ENCODE measurements around the gene ZNF273.
A peak's percentile ranks its signal among the peaks of the same experiment; 100 is the strongest.
"Not testable (repeated sequence)": the region's sequence is repeated elsewhere in the genome, so short reads cannot be mapped to it uniquely, and the experiment has no call there.

Gene ZNF273

DNA sequence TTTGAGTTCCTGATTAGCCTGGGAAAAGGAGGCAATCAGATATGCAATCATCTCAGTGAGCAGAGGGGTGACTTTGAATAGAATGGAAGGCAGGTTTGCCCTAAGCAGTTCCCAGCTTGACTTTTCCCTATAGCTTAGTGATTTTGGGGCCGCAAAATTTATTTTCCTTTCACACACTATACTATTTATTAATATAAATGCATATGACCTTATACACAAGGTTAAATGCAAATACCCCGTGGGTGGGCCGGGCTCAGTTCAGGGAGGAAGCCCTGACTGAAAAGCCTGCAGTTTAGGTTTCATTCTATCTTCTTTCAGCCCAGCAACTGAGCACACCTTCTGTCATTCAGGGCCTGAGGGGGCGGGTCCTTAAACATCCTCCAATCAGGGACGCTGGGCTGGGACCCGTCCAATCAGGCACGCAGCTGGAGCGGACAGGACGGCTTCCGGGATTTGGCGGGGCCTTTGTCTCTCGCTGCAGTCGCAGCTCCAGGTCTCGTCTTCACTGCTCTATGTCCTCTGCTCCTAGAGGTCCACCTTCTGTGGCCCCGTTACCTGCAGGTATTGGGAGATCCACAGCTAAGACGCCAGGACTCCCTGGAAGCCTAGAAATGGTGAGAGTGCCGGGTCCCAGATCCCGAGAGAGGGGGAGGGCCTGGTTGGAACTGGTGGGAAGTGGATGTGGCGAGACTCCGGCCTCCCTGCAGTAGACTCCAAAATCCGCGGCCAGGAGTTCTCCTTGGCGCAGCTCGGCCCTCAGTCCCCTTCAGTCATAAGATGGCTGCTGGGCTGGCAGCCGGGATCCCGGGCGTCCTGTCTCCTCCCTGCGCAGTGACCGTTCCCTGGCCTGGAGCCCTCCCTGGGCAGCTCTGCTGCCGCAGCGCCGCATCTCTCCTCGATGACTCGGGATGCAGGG lies at the start of gene ZNF273:
ZNF273 (plus strand) TSS at position 468 of the 916 bp plus-strand sequence; CDS start at position 513, 45 bp downstream.
- peak; percentile 80 for DNase-seq (ENCODE audit: low spot score)

DNA sequence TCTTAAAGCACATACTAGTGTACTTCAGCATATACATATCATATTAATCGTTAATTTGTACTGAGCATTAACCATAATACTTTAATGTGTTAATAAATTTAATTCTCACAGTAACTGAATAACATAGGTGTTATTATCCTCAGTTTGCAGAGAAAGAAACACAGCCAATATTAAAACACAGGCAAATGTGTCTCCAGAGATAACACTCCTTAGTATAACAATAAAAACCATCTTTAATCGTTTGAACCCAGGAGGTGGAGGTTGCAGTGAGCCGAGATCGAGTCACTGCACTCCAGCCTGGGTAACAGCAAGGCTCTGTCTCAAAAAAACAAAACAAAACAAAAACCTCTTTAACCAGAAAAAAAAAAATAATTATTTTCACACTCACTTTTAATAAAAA lies 49.4 kb upstream of the ZNF273 start:
- no peak for DNase-seq (ENCODE audit: low spot score)

DNA sequence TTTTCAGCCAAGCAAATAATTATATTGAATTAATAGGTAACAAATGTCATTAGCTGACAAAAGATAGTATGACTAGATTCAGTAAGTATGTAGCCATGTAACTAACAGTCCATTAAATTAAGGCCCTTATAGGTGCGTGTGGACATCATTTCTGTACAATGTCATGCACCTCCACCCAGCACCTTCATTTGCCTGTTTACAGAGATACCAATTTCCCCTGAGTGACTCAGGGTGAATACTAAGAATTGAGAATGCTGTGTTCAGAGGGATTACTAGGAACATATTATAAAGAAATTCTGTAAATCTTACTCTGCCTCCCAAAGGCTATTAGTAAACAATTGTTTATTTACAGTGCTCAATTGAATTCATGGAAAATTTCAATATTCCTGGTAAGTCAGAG lies 48.1 kb upstream of the ZNF273 start:
- no peak for DNase-seq (ENCODE audit: low spot score)

DNA sequence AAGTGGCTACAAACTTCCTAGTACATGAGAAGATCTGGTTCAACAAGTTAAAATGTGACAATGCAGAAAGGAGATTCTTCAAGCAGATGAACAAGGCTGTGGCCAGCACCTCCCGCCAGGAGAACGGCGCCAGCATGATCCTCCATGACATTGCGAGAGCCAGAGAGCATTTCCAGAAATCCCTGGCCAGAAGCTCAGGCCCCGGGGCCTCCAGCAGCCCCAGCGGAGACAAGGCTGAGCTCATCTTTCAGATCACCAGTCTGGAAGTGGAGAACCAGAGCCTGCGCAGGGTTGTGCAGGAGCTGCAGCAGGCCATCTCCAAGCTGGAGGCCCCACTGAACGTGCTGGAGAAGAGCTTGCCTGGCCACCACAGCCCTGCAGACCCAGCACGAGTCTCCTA lies 40.1 kb upstream of the ZNF273 start:
- DNase-seq (ENCODE audit: low spot score) = no peak

DNA sequence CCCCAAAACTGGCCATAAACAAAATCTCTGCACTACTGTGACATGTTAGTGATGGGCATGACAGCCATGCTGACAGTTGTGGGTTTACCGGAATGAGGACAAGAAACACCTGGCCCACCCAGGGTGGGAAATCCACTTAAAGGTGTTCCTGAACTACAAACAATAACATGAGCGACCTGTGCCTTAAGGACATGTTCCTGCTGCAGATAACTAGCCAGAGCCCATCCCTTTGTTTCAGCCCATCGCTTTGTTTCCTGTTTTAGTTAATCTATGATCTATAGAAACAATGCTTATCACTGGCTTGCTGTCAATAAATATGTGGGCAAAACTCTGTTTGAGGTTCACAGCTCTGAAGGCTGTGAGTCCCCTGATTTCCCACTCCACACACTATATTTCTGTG lies 39.5 kb upstream of the ZNF273 start:
- not testable (repeated sequence) for DNase-seq (ENCODE audit: low spot score)

DNA sequence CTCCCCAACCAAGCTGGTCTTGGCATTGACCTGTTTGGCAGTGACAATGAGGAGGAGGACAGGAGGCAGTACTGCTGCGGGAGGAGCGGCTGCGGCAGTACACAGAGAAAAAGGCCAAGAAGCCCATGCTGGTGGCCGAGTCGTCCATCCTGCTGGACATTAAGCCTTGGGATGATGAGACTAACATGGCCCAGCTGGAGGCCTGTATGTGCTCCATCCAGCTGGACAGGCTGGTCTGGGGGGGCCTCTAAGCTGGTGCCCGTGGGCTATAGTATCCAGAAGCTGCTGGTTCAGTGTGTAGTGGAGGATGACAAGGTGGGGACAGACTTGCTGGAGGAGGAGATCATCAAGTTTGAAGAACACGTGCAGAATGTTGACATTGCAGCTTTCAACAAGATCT lies 39.1 kb upstream of the ZNF273 start:
- DNase-seq (ENCODE audit: low spot score) = no peak

DNA sequence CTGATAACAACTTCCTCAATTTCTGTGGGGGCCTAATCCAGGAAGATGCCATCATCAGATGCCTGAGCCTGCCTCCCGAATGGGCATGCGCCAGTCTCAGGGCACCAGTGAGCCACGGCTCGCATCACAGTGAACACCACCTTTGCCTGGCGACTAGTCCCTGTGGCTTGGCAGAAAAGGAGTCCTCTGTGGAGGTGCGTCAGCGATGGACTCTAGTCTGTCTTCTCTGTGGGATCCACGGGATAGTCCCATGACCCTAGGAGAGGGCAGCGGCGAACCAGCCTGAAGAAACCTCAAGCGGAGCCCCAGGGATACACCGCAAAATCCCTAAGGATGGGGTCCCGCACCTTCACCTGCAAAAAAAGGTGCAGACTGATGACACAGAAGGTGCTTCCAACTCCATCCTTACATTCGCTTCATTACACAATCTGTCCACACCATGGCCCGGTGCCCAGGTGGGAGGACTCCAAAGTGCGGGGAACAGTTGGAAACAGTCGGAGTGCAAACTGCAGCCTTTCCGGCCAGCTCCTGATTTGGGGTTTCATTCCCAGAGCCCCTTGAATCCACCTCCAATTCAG lies 35.1 kb upstream of the ZNF273 start:
- no peak for DNase-seq (ENCODE audit: low spot score)

DNA sequence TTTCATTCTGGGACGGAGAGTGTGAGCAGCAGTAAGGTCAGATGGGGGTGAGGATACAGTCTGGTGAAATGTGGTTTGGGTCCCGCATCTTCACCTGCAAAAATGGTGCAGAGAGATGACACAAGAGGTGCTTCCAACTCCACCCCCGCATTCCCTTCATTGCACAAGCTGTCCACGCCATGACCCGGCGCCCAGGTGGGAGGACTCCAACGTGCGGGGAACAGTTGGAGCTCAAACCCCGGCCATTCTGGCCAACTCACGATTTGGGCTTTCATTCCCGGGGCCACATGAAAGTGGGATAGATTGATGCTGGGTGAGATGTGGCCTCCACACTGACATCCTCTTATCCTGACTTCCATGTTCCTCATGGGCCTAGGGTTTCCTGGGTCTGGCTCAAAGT lies 34.6 kb upstream of the ZNF273 start:
- no peak for DNase-seq (ENCODE audit: low spot score)

DNA sequence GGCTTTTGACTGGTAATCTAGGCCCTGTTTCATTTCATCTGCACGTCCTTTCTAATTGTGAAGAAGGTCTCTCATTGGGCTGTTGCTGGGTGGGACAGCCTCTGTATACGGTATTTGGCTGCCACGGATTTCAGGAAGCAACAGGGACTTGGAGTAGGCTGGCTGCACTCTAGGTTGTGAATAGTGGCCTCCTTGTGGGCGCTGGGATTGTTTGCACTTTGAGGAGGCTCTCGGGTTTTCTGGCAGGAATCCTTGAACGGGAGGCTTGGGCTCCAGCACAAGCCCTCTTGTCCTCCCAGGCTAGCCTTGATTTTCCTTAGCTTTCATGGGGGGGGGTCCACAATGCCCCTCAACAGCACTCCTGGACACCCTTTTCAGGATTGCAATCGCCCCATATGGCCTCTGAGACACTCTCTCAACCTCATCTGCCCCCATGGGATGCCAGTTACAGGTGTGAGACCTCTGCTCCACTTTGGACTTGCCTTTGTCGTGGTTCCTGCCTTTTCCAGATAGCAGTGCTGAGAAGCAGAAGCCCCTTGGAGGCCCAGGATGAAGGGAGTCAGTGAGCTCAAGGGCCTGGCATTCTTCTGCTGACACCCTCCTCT lies 33.9 kb upstream of the ZNF273 start:
- DNase-seq (ENCODE audit: low spot score) = no peak

DNA sequence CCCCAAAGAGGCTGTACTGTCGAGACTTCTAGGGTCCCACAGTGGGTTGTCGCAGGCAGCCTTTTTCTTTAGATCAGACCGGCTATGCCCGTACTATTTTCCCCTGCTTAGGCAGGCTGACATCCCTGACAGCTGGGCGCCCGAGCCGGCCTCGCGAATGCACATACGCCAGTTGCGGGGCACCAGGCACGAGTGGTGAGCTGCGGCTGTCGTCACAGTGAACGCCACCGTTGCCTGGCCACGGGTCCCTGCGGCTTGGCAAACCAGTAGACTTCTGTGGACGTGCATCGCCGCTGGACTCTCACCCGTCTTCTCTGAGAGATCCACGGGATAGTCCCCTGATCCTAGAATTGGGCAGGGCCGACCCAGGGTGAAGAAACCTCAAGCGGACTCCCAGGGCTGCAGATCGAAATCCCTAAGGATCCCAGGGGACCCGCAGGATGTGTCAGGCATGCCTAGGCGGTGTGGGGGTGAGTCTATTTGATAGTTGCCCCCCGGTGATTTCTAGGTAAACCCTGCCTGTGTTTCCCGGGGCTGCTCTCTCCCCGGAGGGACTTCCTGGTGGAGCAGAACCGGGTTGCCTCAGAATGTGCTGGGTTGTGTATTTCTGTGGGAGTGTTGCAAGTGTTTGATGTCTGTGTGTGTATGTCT lies 33.0 kb upstream of the ZNF273 start:
- DNase-seq (ENCODE audit: low spot score) = no peak

DNA sequence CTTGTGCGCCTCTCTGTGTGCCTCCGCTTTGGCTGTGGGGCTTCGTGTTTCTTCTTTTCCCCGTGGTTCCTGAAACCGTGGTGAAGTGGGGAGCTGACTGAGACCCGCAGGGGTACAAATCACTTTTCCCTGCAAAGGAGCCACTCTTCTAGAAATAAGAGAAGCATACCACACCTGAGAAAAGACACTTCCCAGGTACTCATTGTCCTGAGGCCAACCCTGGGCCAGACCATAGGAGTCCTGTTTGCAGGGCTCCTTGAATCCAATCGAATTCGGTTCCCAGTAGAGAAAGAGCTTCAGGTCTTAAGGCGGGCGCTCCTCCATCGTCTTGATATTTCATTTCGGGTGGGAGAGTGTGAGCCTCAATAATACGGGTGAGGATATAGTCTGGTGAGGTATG lies 32.4 kb upstream of the ZNF273 start:
- no peak for DNase-seq (ENCODE audit: low spot score)

DNA sequence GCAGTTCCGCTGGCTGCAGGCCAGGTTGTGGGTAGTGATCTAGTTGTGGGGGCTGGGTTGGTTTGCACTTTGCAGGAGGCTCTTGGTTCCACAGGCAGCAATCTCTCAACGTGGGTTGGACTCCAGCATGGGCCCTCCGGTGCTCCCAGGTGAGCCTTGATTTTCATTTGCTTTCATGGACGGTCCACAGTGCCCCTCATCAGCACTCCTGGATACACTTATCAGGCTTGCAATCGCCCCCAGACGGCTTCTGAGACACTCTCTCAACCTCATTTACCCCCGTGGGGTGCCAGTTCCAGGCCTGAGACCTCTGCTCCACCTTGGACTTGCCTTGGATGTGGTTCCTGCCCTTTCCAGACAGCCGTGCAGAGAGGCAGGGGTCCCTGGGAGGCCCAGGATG lies 31.3 kb upstream of the ZNF273 start:
- no peak for DNase-seq (ENCODE audit: low spot score)

DNA sequence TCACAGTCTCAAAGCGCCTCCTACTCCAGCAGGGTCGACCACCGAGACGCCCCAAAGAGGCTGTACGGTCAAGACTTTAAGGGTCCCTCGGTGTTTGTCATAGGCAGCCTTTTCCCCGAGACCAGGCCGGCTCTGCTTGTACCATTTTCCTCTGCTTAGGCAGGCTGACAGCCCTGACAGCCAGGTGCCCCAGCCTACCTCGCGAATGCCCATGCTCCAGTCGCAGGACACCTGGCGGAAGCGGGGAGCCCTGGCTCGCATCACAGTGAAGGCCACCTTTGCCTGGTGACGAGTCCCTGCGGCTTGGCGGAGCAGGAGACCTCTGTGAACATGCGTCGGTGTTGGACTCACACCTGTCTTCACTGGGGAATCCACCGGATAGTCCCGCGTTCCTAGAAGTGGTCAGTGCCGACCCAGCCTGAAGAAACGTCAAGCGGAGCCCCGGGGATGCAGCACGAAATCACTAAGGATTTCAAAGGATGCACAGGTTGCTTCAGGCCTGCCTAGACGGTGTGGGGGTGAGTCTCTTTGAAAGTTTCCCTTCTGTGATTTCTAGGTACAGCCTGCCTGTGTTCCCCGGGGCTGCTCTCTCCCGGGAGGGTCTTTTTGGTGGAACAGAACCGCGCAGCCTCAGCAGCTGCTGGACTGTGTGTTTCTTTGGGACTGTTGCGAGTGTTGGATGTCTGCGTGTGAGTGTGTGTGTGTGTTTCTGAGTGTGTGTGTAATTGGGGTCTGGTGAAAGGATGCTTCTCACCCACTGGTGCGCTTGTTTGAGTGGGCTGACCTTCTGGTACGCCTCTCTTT lies 30.5 kb upstream of the ZNF273 start:
- DNase-seq (ENCODE audit: low spot score) = no peak

DNA sequence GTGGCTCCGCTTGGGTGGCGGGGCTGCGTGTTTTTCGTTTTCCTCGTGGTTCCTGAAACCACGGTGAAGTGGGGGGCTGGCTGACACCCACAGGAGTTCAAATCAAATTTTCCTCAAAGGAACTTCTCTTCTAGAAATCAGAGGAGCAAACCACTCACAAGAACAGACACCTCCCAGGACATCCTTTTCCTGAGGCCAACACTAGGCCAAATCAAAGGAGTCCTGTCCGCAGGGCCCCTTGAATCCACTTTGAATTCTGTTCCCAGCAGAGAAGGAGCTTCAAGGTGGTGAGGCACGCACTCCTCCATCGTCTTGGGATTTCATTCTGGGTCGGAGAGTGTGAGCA lies 29.9 kb upstream of the ZNF273 start:
- no peak for DNase-seq (ENCODE audit: low spot score)

DNA sequence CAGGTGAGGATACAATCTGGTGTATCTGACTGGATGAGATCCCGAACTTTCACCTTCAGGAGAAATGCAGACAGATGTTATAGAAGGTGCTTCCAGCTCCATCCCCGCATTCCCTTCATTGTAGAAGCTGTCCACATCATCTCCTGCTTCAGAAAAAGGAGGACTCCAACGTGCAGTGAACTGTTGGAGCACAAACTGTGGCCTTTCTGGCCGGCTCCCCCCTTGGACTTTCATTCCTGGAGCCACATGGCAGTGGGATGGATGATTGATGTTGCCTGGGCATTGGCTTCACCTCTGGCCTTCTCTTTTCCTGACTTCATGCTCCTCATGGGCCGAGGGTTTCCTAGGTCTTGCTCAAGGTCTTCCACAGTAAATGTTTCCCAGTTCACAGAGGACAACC lies 29.6 kb upstream of the ZNF273 start:
- no peak for DNase-seq (ENCODE audit: low spot score)

DNA sequence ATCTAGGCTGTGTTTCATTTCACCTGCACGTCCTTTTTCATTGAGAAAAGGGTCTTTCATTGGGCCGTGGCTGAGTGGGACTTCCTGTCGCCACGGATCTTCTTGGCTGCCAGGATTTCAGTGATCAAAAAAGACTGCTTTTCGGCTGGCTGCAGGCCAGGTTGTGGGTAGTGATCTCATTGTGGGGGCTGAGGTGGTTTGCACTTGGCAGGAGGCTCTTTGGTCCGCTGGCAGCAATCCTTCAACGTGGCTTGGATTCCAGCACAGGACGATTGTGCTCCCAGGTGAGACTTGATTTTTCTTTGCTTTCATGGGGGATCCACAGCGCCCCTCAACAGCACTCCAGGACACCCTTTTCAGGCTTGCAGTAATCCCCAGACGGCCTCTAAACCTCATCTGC lies 29.0 kb upstream of the ZNF273 start:
- DNase-seq (ENCODE audit: low spot score) = no peak

DNA sequence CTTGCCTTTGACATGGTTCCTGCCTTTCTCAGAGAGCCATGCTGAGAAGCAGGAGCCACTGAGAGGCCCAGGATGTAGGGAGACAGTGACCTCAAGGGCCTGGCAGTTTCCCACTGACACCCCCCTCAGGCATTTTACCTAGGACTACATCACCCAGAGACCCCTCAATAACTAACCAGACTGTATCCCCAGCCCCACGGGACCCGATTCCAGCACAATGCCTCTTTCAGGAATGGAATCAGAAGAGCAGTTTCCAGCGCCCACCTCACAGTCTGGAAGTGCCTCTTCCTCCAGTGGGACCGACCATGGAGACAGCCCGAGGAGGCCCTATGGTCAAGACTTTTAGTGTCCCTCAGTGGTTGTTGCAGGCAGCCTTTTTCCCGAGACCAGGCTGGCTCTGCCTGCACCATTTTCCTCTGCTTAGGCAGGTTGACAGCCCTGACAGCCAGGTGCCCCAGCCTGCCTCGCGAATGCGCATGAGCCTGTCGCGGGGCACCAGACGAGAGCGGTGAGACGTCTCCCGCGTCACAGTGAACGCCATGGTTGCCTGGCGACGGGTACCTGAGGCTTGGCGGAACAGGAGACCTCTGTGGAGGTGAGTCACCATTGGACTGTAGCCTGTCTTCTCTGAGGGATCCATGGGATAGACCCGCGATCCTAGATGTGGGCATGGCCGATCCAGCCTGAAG lies 28.4 kb upstream of the ZNF273 start:
- no peak for DNase-seq (ENCODE audit: low spot score)

DNA sequence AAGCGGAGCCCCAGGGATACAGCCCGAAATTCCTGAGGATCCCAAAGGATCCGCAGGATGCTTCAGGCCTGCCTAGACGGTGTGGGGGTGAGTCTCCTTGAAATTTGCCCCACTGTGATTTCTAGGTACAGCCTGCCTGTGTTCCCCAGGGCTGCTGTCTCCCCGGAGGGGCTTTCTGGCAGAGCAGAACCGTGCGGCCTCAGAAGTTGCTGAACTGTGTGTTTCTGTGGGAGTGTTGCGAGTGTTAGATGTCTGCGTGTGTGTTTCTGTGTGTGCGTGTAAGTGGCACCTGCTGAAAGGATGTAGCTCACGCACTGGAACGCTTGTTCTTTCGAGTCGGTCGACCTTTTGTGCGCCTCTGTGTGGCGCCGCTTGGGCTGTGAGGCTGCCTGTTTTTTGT lies 27.8 kb upstream of the ZNF273 start:
- no peak for DNase-seq (ENCODE audit: low spot score)

DNA sequence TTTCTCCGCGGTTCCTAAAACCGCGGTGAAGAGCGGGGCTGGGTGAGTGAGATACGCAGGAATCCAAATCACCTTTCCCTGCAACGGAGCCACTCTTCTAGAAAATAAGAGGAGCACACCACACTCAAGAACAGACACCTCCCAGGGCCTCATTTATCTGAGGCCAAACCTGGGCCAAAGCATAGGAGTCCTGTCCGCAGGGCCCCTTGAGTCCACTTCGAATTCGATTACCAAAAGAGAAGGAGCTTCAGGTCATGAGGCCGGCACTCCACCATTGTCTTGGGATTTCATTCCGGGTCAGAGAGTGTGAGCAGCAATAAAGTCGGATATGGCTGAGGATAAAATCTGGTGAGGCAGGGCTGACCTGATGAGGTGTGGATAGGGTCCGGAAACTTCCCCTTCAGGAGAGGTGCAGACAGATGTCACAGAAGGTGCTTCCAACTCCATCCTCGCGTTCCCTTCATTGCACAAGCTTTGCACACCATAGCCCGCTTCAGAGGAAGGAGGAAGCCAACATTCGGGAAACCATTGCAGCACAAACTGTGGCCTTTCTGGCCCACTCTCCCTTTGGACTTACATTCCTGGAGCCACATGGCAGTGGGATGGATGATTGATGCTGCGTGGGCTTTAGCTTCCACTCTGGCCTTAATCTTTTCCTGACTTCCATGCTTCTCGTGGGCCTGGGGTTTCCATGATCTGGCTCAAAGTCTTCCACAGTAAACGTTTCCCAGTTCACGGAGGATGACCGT lies 27.2 kb upstream of the ZNF273 start:
- DNase-seq (ENCODE audit: low spot score) = no peak

DNA sequence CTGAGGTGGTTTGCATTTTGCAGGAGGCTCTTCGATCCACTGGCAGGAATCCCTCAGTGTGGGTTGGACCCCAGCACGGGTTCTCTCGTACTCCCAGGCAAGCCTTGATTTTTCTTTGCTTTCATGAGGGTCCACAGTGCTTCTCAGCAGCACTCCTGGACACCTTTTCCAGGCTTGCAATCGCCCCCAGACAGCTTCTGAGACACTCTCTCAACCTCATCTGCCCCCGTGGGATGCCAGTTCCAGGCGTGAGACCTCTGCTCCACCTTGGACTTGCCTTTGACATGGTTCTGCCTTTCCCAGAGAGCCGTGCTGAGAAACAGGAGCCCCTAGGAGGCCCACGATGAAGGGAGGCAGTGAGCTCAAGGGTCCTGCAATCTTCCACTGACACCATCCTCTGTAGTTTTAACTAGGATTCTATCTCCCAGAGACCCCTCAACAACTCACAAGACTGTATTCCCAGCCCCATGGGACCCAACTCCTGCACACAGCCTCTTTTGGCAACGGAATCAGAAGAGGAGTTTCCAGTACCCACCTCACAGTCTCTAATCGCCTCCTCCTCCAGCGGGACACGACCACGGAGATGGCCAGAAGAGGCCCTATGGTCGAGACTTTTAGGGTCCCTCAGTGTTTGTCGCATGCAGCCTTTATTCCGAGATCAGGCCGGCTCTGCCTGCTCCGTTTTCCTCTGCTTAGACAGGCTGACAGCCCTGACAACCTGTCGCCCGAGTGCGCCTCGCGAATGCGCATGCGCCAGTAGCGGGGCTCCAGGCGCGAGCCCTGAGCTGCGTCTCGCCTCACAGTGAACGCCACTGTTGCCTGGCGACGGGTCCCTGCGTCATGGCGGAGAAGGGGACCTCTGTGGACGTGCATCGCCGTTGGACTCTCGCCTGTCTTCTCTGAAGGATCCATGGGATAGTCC lies 26.0 kb upstream of the ZNF273 start:
- DNase-seq (ENCODE audit: low spot score) = peak; percentile 57
